ENCODE data around the gene CTSD.

Gene CTSD

DNA sequence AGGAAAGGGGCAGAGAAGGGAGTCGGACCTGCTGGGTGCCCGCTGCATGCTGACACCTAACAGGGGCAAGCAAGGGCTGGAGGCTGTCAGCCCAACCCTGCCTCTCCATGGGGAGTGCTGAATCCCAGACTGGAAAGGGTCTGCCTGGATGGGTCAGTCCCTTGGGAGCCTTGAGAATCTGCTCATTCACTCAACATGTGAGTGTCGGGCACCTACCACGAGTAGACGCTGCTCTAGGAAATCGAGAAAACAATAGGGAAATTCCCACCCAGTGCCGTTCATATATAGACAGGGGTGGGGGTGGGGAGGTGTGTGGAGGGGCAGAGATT is 4.4 kb upstream of the CTSD start:
- DNase-seq = no peak

- no peak for DNase-seq
Observed at GRCh38 chr11:1767399-1768140, 3.8 kb upstream of the CTSD start.

GRCh38 chr11:1766719-1767398 is 3.1 kb upstream of the CTSD start:
- DNase-seq = no peak

DNA sequence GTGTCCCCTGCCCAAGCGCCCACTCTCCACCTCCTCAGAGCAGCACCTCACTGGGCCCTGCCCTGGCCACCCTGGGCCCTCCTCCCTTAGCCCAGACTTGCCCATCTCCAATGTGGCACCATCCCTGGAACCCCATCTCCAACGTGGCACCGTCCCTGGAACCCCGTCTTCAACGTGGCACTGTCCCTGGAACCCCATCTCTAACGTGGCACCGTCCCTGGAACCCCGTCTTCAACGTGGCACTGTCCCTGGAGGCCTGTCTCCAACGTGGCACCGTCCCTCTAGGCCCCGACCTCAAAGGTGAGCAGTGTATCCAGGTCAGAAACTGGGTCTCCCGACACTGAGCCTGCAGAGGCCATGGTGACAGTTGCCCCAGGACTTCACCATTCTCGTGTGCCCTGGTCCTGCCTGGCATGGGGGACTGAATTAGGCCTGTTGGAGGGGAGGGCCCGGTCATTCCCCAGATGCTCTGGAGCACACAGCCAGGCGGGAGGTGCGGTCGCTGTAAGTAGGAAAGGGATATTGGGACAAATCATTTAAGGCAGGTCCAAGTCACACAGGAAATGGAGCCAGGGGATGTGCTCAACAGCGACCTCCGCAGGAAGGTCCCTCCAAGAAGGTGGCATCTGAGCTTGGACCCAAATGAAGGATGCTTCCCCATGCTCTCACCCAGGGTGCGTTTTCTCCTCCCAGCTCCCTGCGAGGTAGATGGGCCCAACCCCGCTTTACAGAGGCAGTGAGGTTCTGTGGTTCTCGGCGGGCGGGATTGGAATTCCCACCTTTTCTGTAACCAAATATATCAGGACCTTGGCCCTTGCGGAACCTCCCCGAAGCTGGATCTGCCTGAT is 2.4 kb upstream of the CTSD start:
- no peak for DNase-seq

- no peak for DNase-seq
Observed at GRCh38 chr11:1763336-1763795, 361 bp downstream of the CTSD start.

DNA sequence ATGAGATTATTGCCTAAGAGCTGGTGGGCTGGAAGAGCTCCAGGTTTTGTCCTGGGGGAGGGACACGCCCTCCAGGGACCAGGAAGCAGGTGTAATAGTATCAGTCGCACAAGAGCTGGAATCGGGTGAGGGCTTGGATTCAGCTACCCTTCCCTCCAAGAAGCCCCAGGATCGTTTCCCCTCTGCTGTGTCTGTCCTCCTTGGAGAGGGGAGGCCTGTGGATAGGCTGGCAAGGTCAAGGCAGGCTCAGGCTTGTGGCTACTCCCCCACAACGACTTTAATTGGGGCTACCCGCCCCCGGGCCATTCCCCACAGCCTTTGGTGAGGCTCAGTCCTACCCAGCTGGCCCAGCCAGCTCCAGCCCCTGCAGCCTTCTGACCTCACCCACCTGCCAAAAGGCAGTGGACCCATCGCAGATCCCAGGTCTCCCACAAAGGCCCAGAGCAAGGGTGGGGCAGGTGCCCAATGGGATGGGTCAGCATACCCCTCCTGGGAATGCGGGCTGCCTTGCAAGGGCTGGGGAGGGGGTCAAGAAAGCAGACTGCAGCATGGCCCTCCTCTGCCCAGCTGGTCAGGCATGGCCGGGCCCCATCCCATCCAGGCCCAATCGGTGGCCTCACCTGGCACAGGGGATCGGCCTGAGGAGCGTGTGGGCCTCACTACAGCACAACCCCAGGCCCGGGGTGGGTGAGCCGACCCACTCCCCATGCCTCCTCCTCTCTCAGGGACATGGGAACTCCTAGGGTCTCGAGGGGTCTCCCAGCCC is 1.0 kb downstream of the CTSD start:
- no peak for DNase-seq

DNA sequence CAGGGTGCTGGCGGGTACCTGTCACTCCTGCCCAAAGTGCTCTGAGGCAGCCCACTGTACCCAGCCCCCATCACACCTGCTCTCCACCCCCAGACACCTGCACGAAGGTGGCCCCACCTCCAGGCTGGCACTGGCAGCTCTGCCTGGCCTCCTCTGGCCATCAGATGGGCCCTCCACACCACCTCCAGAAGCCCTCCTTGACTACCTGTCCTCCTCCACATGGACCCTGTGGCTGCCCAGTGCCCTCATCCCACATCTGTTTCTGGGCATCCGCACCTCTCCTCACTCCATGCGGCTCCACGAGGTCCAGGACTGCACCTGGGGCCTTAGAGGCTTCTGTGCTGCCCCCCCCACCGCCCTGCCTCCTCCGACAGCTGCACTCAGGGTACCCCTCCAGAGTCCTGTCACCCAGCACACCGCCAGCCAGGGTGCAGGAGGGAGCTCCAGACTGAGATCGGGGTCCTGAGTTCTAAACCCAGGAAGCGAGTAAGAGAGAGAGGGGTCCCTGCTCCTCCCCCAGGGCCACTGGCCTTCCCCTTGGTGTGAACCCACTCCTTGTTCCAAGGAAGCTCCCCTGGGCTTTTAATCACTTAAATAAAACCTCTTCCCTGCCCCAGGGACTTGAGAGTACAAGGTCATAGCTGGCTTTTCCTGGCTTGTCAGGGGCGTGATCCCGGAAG is 1.7 kb downstream of the CTSD start:
- no peak for DNase-seq

DNA sequence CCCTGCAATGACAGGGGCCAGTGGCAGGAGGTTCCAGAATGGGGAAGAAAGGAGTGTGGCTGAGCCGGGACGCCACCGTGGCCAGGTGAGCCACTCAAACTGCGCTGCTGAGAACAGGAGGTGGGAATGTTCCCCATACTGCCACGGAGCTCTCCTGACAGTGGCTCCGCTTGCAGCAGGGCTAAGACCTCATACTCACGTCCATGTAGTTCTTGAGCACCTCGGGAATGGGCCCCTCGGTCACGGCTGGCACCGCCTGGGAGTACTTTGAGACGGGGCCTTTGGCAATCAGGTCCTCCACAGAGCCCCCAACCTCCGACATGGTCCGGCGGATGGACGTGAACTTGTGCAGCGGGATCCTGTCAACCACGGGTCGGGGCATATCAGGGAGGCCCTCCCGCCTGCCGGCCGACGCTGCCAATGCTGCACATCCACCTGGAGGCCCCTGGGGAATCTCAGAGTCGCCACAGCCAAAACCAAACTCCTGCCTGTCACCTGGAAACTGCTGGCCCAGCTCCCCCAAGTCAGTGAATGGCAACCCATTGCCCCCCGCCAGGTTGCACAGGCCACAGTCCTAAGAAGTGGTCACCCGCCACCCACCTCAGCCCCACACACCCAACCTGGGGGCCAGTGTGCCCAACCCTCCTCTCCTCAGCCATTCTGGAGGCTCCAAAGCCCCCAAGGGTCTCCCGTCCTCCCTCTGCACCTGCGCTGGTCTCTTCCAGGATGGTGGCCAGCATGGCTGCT is 2.4 kb downstream of the CTSD start:
- no peak for DNase-seq

- no peak for DNase-seq
Observed at GRCh38 chr11:1760351-1761109, 3.2 kb downstream of the CTSD start.

DNA sequence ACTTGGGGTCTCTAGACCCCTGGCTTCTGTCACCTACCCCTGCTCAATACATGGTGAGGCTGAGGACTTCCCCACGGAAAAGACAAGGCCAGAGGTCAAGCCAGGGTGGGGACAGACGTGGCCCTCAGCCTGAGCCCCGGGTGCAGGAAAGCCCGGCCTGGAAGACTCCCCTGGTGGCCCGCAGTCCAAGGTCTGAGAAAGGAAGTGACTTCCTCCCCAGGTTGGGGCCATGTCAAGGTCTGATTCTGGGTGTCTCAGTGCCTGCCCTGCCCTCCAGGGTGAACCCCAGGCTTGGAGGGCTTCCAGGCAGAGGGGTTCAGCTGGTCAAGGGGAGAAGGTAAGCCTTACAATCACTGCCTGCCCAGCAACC is 3.9 kb downstream of the CTSD start:
- no peak for DNase-seq

DNA sequence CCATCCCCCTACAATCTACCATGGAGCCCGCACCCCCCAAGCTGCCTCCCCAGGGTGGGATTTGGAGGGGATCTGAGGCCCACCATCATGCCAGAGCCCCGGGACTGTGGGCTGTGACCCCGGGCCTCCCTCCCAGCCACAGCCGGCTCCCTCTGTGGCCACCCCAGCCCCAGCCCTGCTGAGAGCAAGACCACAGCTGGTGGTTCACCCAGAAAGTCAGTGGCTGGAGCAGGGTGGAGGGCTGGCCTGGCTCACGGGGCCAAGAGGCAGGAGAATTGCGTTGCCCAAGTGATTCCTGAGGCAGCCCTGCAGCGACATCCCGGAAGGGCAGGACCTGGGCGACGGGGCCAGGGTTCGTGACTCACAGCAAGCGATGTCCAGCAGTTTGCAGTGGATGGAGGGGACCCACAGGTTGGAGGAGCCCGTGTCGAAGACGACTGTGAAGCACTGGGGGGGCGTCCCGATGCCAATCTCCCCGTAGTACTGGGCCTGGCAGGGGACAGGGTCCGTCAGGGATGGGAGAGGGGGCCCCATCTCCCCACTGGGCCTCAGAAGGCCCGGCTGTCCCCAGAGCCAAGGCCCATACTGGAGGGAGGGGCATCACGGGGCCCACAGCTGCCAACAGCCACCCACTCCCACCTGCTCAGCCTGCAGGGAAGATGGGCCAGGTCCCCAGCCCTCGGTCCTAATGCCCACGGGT is 4.4 kb downstream of the CTSD start:
- DNase-seq = no peak

GRCh38 chr11:1758611-1759150 is 5.0 kb downstream of the CTSD start:
- no peak for DNase-seq

GRCh38 chr11:1757861-1758610 is 5.7 kb downstream of the CTSD start:
- DNase-seq = no peak

- no peak for DNase-seq
Observed at GRCh38 chr11:1756791-1757771, 6.6 kb downstream of the CTSD start.

- DNase-seq = peak; percentile 65
Observed at GRCh38 chr11:1755692-1756561, 7.8 kb downstream of the CTSD start.

- no peak for DNase-seq
Observed at GRCh38 chr11:1755344-1755691, 8.4 kb downstream of the CTSD start.

Measured in NCI-H510A (cell line).